Measurements from ENCODE around the gene GLCCI1. TPM values are rescaled to one million over a fixed set of nuclear protein-coding genes. Genes with fewer than 3 reads are reported as not detected.

Gene GLCCI1
- total and polyA plus RNA-seq, 4 donors = 2.1 to 12.0 (median 8.0) TPM

DNA sequence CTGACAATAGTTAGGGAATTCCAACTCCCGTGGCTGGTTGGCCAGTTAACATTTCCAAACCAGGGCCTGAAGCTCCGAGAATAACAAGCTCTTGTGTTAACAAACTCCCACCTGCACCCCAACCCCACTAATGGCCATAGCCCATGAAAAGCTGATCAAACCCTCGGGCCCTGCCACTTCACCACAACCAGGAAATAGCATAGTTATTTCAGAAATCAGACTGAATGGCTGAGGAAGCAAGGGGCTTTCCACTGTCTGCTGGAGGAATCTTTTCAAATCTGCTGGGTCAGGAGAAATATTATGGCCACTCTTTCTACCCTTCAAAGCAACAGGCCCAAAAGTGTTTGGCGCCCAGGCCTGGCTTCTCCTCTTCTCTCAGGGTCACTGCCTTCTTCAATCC is 145.6 kb downstream of the GLCCI1 start:
- Histone ChIP-seq H3K9me3 (ENCODE audit: control insufficient read depth, low read length) (peaks cover 1% of the 10 kb centered on the region), H3K27me3 (ENCODE audit: control insufficient read depth in 1 of 2, insufficient read depth in 2 of 2, low read length in 1 of 2) (no peaks in the 10 kb centered on the region), H3K36me3 (ENCODE audit: control insufficient read depth in 1 of 2, insufficient read depth in 2 of 2, low read length in 1 of 2) (no peaks in the 10 kb centered on the region), H3K4me1 (ENCODE audit: control insufficient read depth in 1 of 2, insufficient read depth in 2 of 2, low read length in 2 of 2) (no peaks in the 10 kb centered on the region), H3K4me3 (ENCODE audit: low read length in 2 of 2) (no peak overlapping the region), H3K27ac (ENCODE audit: low read depth in 1 of 2, low read length in 2 of 2) (no peak overlapping the region)
- WGBS, 2 donors = 91 to 92% methylated on average over 4 of the region's 4 CpGs
- no peak for DNase-seq
- no peak for ATAC-seq (ENCODE audit: low FRiP score)
- intact Hi-C loops (cut with DNase I) = no loop called here

DNA sequence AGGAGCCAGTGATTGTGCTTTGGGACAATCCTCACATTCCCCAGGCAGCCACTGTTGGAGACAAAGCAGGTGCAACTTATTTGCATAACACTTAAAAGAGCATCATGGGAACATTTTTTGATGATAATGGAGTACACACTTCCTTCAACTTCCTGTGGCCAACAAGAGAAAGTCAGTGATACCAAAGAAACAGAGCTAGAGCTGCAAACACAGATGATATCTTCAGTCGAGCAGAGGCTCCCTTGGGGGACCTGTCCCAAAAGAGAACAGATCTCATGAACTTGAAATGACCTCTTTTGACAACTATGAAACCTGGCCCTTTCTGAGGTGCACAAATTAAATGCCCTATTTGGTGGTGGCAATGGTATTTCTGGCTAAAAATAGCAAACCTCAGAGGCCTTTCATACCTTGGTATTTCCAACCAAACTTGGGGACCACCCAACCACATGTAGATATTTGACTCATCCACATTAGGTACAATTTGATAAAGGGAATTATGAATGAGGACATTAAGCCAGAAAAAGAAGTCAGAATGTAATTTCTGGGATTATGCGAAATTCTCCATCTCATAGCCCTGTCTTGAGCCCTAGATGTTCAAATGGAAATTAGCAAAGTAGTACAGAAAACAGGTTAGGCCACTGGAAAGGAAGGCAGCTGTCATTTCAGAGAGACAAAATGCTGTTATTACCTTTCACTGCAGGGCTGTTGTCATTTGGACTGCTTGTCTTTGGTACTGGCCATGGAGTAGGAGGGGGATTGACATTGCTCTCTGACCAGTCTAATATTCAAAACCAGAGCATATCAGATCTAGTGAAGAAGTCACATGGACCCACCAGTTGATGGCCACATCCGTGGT is 147.2 kb downstream of the GLCCI1 start:
- 73 to 74% methylated on average over 3 of the region's 3 CpGs for WGBS, 2 donors
- Histone ChIP-seq H3K4me3 (ENCODE audit: low read length in 2 of 2) (no peak overlapping the region), H3K27me3 (ENCODE audit: control insufficient read depth in 1 of 2, insufficient read depth in 2 of 2, low read length in 1 of 2) (no peaks in the 10 kb centered on the region), H3K9me3 (ENCODE audit: control insufficient read depth, low read length) (peaks cover 1% of the 10 kb centered on the region), H3K4me1 (ENCODE audit: control insufficient read depth in 1 of 2, insufficient read depth in 2 of 2, low read length in 2 of 2) (no peaks in the 10 kb centered on the region), H3K27ac (ENCODE audit: low read depth in 1 of 2, low read length in 2 of 2) (no peak overlapping the region), H3K36me3 (ENCODE audit: control insufficient read depth in 1 of 2, insufficient read depth in 2 of 2, low read length in 1 of 2) (no peaks in the 10 kb centered on the region)
- intact Hi-C loops (cut with DNase I) = no loop called here
- no peak for ATAC-seq (ENCODE audit: low FRiP score)
- no peak for DNase-seq

DNA sequence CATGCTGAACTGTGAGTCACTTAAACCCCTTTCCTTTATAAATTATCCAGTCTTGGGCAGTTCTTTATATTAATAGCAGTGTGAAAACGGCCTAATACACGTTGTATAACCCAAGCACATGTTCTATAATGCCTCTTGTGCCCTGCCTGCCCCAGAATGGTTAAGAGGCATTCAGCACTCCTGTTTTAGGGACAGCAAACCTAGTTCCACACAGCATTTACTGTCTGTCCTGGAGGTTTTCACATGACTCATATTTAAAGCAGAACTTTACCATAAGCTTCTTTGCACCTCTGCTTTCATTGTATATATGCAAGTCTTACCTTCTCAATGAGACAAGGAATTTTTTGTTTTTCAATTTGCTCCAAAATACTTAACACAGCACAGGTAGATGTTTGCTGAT is 148.6 kb downstream of the GLCCI1 start:
- DNase-seq = no peak
- Histone ChIP-seq H3K4me1 (ENCODE audit: control insufficient read depth in 1 of 2, insufficient read depth in 2 of 2, low read length in 2 of 2) (no peaks in the 10 kb centered on the region), H3K27me3 (ENCODE audit: control insufficient read depth in 1 of 2, insufficient read depth in 2 of 2, low read length in 1 of 2) (no peaks in the 10 kb centered on the region), H3K4me3 (ENCODE audit: low read length in 2 of 2) (no peak overlapping the region), H3K27ac (ENCODE audit: low read depth in 1 of 2, low read length in 2 of 2) (no peak overlapping the region), H3K36me3 (ENCODE audit: control insufficient read depth in 1 of 2, insufficient read depth in 2 of 2, low read length in 1 of 2) (no peaks in the 10 kb centered on the region), H3K9me3 (ENCODE audit: control insufficient read depth, low read length) (peaks cover 1% of the 10 kb centered on the region)
- intact Hi-C loops (cut with DNase I) = no loop called here
- 66 to 76% methylated on average over 2 of the region's 2 CpGs for WGBS, 2 donors
- no peak for ATAC-seq (ENCODE audit: low FRiP score)

DNA sequence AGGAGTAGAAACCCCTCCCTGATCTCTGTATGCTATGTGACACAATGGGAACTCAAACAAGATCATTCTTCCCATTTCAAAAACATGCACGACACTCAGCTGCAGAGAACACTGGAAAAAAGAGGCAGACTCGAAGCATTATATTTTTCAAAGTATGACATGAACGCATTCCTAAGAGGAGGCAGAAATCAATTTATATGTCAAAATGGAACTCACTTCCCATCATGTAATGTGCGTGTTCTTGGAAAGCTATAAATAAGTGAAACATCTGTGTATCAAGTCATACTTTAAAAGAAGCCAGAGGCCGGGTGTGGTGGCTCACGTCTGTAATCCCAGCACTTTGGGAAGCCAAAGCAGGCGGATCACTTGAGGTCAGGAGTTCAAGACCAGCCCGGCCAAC is 150.7 kb downstream of the GLCCI1 start:
- no peaks in the 10 kb centered on the region for H3K9me3 ChIP-seq (ENCODE audit: control insufficient read depth, low read length)
- ATAC-seq (ENCODE audit: low FRiP score) (no peak), DNase-seq (no peak)
- no peaks in the 10 kb centered on the region for H3K36me3 ChIP-seq (ENCODE audit: control insufficient read depth in 1 of 2, insufficient read depth in 2 of 2, low read length in 1 of 2)
- no peaks in the 10 kb centered on the region for H3K27me3 ChIP-seq (ENCODE audit: control insufficient read depth in 1 of 2, insufficient read depth in 2 of 2, low read length in 1 of 2)
- 61 to 75% methylated on average over 8 of the region's 8 CpGs for WGBS, 2 donors
- intact Hi-C loops (cut with DNase I) = no loop called here
- no peaks in the 10 kb centered on the region for H3K4me1 ChIP-seq (ENCODE audit: control insufficient read depth in 1 of 2, insufficient read depth in 2 of 2, low read length in 2 of 2)
- no peak overlapping the region for H3K4me3 ChIP-seq (ENCODE audit: low read length in 2 of 2)
- H3K27ac ChIP-seq (ENCODE audit: low read depth in 1 of 2, low read length in 2 of 2) = no peak overlapping the region

DNA sequence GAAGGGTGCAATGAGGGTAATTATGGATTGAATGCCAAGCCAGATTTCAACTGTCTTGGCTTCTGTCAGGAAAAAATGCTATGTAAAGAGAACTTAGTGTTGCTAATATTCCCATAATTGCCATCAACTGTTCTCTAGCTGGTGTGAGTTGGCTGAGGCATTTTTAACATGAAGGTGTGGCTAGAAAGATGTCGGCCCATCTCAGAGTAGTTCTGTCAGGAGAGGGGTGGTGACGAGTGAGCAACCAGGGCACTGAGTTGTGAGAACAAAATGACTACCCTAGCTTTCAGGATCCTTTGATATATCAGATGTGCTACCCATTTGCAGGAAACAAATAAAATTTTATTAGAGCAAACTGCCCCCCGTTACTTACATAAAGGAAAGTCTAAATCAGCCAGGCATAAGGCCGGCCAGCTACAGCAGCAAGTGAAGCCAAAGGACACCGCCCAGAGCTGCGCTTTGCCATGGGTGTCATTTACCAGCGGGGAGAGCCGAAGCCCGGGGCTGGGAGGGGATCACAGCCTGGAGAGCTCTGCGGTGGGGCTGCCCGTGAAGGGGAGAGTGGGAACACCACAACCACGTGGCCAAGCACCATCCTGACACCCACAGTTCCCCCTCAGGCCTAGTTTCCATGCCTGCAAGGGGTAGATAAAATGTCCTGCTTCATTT is 151.9 kb downstream of the GLCCI1 start:
- no peak overlapping the region for H3K4me3 ChIP-seq (ENCODE audit: low read length in 2 of 2)
- intact Hi-C loops (cut with DNase I) = no loop called here
- peak; percentile 61 for ATAC-seq (ENCODE audit: low FRiP score)
- no peaks in the 10 kb centered on the region for H3K36me3 ChIP-seq (ENCODE audit: control insufficient read depth in 1 of 2, insufficient read depth in 2 of 2, low read length in 1 of 2)
- H3K27ac ChIP-seq (ENCODE audit: low read depth in 1 of 2, low read length in 2 of 2) = no peak overlapping the region
- H3K27me3 ChIP-seq (ENCODE audit: control insufficient read depth in 1 of 2, insufficient read depth in 2 of 2, low read length in 1 of 2) = no peaks in the 10 kb centered on the region
- H3K9me3 ChIP-seq (ENCODE audit: control insufficient read depth, low read length) = no peaks in the 10 kb centered on the region
- H3K4me1 ChIP-seq (ENCODE audit: control insufficient read depth in 1 of 2, insufficient read depth in 2 of 2, low read length in 2 of 2) = no peaks in the 10 kb centered on the region
- DNase-seq = no peak
- 85 to 92% methylated on average over 12 of the region's 12 CpGs for WGBS, 2 donors

DNA sequence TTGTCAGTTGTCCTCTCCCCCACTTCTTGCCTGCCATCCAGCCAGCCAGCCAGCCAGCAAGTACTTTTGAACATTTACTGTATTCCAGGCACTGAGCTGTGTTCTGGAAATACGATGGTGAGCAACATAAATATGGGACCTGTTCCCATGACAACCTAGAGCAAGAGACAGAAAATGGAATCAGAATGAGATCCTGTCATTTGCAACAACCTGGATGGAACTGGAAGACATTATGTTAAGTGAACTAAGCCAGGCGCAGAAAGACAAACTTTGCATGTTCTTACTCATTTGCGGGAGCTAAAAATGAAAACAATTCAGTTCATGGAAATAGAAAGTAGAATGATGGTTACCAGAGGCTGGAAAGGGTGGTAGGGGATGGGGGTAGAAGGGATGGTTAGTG is 152.6 kb downstream of the GLCCI1 start:
- ATAC-seq (ENCODE audit: low FRiP score) = no peak
- Histone ChIP-seq H3K4me3 (ENCODE audit: low read length in 2 of 2) (no peak overlapping the region), H3K4me1 (ENCODE audit: control insufficient read depth in 1 of 2, insufficient read depth in 2 of 2, low read length in 2 of 2) (no peaks in the 10 kb centered on the region), H3K9me3 (ENCODE audit: control insufficient read depth, low read length) (no peaks in the 10 kb centered on the region), H3K36me3 (ENCODE audit: control insufficient read depth in 1 of 2, insufficient read depth in 2 of 2, low read length in 1 of 2) (no peaks in the 10 kb centered on the region), H3K27ac (ENCODE audit: low read depth in 1 of 2, low read length in 2 of 2) (no peak overlapping the region), H3K27me3 (ENCODE audit: control insufficient read depth in 1 of 2, insufficient read depth in 2 of 2, low read length in 1 of 2) (no peaks in the 10 kb centered on the region)
- DNase-seq = no peak
- intact Hi-C loops (cut with DNase I) = no loop called here
- 65 to 71% methylated on average over 3 of the region's 3 CpGs for WGBS, 2 donors

DNA sequence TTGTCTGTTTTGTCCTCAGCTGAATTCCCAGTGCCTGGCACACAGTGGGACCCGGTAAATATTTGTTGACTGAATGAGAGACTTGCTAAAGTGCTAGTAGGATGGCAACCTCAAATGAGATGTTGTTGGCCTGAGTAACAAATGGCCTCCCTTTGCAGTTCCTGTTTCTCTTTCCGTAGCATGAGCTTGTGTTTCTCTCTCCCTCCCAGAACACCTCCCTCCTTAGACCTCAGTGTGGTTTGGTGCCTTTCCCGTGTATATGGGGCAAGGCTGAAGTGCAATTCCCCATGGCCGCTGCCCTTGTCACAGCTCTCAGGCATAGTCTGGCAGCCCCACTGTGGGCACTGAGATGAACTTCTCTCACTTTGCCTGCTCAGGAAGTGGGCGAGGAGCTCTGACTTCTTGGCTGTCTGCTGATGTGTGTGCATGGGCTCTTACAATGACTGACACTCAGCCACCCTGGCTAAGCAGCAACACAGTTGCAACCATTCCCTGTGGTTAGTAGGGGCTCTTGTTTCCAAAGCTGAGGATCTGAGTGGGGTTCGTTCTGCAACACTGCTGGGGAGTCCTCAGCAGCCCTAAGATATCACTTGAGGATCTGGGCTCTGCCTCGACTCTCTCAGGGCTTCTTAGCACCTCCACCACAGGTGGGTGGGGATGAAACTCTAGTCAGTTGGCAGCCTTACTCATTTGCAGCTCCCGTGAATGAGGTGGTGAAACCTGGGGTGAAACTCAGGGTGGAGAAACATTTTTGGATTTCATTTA is 157.3 kb downstream of the GLCCI1 start:
- H3K27me3 ChIP-seq (ENCODE audit: control insufficient read depth in 1 of 2, insufficient read depth in 2 of 2, low read length in 1 of 2) = no peaks in the 10 kb centered on the region
- H3K4me1 ChIP-seq (ENCODE audit: control insufficient read depth in 1 of 2, insufficient read depth in 2 of 2, low read length in 2 of 2) = no peaks in the 10 kb centered on the region
- DNase-seq = peak in 1 of 2 donors; percentile 65
- WGBS, 2 donors = 74 to 77% methylated on average over 8 of the region's 8 CpGs
- intact Hi-C loops (cut with DNase I) = no loop called here
- no peak overlapping the region for H3K27ac ChIP-seq (ENCODE audit: low read depth in 1 of 2, low read length in 2 of 2)
- ATAC-seq (ENCODE audit: low FRiP score) = peak; percentile 44
- no peak overlapping the region for H3K4me3 ChIP-seq (ENCODE audit: low read length in 2 of 2)
- H3K9me3 ChIP-seq (ENCODE audit: control insufficient read depth, low read length) = no peaks in the 10 kb centered on the region
- no peaks in the 10 kb centered on the region for H3K36me3 ChIP-seq (ENCODE audit: control insufficient read depth in 1 of 2, insufficient read depth in 2 of 2, low read length in 1 of 2)

DNA sequence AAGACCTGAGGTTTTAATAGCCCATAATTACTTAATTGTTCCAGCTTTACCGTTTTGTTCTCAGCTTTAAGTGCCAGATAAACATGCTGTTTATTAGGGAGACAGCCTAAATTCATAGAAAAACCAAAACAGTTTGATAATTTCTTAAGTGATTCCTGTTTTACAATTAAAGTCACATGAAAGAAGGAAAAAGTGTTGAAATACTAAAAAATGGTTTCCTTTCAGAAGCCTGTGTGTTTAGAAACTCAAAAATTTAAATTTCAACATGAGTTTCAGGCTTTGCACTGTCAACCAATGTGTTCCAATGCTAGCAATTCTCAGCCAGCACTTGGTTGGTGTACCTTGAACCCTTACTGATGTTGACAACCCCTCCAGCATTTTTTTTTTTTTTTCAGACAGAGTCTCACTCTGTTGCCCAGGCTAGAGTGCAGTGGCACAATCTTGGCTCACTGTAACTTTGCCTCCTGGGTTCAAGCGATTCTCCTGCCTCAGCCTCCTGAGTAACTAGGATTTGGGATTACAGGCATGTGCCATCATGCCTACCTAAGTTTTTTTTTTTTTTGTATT is 158.1 kb downstream of the GLCCI1 start:
- H3K9me3 ChIP-seq (ENCODE audit: control insufficient read depth, low read length) = no peaks in the 10 kb centered on the region
- ATAC-seq (ENCODE audit: low FRiP score) (no peak), DNase-seq (no peak)
- intact Hi-C loops (cut with DNase I) = no loop called here
- no peaks in the 10 kb centered on the region for H3K36me3 ChIP-seq (ENCODE audit: control insufficient read depth in 1 of 2, insufficient read depth in 2 of 2, low read length in 1 of 2)
- 88 to 90% methylated on average over 2 of the region's 2 CpGs for WGBS, 2 donors
- H3K27me3 ChIP-seq (ENCODE audit: control insufficient read depth in 1 of 2, insufficient read depth in 2 of 2, low read length in 1 of 2) = no peaks in the 10 kb centered on the region
- no peak overlapping the region for H3K27ac ChIP-seq (ENCODE audit: low read depth in 1 of 2, low read length in 2 of 2)
- no peaks in the 10 kb centered on the region for H3K4me1 ChIP-seq (ENCODE audit: control insufficient read depth in 1 of 2, insufficient read depth in 2 of 2, low read length in 2 of 2)
- H3K4me3 ChIP-seq (ENCODE audit: low read length in 2 of 2) = no peak overlapping the region

All from aorta (tissue), 5 donors.